ENCODE measurements around the gene RGMA. TPM values are rescaled to one million over a fixed set of nuclear protein-coding genes. Genes with fewer than 3 reads are reported as not detected.

Gene RGMA
- total RNA-seq, 1 experiment from 2014 or later: 5.5 TPM

DNA sequence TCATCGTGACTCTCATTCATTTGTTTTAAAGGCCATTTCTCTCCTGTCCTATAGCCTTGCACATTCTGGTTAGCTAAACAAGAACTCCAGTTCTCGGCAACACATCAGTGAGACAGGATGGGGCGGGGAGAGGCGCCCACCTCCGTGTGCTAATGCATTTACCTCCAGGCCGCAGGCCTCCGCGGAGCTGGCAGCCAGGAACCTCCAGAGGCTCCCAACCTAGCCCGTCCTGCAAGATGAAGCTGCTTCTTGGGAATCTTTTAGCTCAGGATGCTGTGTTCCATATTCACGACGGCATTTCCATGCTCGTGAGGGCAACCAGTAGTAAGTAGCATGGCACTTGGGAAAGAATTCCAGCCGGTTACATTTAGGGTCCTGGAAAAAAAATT, 47.9 kb downstream of the RGMA start:
- peaks cover 0 to 2% of the 10 kb centered on the region in 2 experiments; a peak in 1 of 4 replicates for H3K4me1 ChIP-seq (ENCODE audit: control insufficient read depth in 1 of 2, insufficient read depth in 2 of 2, low read length in 2 of 2)
- no peaks in the 10 kb centered on the region for H4K20me1 ChIP-seq (ENCODE audit: insufficient read depth)
- no peak overlapping the region for H3K9ac ChIP-seq (ENCODE audit: low read length)
- no peak overlapping the region for H2AFZ ChIP-seq (ENCODE audit: low read depth, low read length, poor library complexity, severe bottlenecking)
- no peaks in the 10 kb centered on the region for H3K79me2 ChIP-seq (ENCODE audit: insufficient read depth, low read length)
- ChIA-PET RAD21 (ENCODE audit: low non-redundant PET in 1 of 2, low total read pairs in 2 of 2, uncharacterized antibody in 2 of 2, unreplicated experiment in 2 of 2) (no interaction called here), CTCF (no interaction called here), POLR2A (interaction anchor here (0.7 kb wide), 1 partner anchor 386 kb away, joined by 5 read pairs; no protein-coding TSS in a partner anchor)
- H3K27ac ChIP-seq (ENCODE audit: low read depth, low read length): no peak overlapping the region
- no TSS peak for BruUV-seq (replicated peaks)
- intact Hi-C loops (cut with micrococcal nuclease): no loop called here
- ATAC-seq (no peak), DNase-seq (ENCODE audit: low read depth, low spot score) (no peak)
- H3K9me2 ChIP-seq (ENCODE audit: insufficient read depth): no peaks in the 10 kb centered on the region
- TF ChIP-seq, protein P1, sequence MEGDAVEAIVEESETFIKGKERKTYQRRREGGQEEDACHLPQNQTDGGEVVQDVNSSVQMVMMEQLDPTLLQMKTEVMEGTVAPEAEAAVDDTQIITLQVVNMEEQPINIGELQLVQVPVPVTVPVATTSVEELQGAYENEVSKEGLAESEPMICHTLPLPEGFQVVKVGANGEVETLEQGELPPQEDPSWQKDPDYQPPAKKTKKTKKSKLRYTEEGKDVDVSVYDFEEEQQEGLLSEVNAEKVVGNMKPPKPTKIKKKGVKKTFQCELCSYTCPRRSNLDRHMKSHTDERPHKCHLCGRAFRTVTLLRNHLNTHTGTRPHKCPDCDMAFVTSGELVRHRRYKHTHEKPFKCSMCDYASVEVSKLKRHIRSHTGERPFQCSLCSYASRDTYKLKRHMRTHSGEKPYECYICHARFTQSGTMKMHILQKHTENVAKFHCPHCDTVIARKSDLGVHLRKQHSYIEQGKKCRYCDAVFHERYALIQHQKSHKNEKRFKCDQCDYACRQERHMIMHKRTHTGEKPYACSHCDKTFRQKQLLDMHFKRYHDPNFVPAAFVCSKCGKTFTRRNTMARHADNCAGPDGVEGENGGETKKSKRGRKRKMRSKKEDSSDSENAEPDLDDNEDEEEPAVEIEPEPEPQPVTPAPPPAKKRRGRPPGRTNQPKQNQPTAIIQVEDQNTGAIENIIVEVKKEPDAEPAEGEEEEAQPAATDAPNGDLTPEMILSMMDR (IDR thresholded peaks at IDR 0.05 in 2 of 3, conservative IDR thresholded peaks at IDR 0.05 in 1 of 3; ENCODE audit: borderline replicate concordance in 1 of 3, insufficient read depth in 1 of 3, low read depth in 2 of 3, low read length in 2 of 3): no peak
- TF ChIP-seq ZNF274 (IDR thresholded peaks at IDR 0.05; ENCODE audit: low read depth, low read length): no peak
- no peaks in the 10 kb centered on the region for H3K9me3 ChIP-seq (ENCODE audit: control insufficient read depth in 1 of 2, insufficient read depth in 1 of 2, low read depth in 1 of 2, low read length in 2 of 2)
- H3K4me2 ChIP-seq (ENCODE audit: low read length): no peak overlapping the region
- H3K36me3 ChIP-seq (ENCODE audit: control insufficient read depth in 1 of 2, insufficient read depth in 2 of 2, low read length in 2 of 2): no peaks in the 10 kb centered on the region
- H3K4me3 ChIP-seq (replicated peaks in 1 of 2; ENCODE audit: low read depth in 1 of 2, low read length in 2 of 2): no peak overlapping the region
- no peaks in the 10 kb centered on the region for H3K27me3 ChIP-seq (ENCODE audit: insufficient read depth, low read length)

DNA sequence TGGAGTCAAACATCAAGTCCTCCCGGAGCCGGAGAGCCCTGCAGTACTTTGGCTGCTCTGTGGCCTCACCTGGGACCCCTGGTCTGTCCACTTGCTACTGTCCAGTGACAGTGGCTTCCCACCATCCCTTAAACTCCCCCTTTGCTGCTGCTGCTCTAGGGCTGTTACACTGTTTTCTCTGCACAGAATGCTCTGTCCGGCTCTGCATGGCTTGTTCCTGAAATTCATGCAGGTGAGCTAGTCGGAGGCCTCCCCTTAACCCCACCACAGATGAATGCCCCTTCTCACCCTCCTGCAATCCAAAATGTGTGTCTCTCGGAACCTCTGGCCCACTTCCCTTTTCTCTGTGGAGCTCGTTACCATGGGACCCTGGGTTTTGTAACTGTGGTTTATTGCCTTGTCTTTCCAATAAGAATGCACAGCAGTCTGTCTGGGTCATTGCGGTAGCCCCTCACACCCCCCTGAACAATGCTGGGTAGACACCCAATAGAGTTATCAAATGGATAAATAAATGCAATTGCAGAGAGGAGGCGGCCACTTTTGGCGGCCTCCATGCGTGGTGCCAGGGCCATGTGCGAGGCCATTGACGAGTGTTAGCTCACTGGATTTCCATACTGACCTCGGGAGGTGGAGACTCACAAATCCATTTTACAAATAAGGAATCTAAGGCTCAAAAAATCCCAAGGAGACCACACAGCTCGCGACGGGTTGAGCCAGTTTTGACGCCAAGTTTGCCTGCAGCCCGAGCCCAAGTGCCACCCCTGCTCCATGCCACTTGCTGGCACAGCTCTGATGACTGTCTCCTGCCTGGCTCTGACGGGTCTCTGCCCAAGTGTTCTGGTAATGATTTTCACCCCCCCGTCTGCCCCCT, 48.5 kb downstream of the RGMA start:
- DNase-seq (ENCODE audit: low read depth, low spot score) (no peak), ATAC-seq (no peak)
- Histone ChIP-seq H4K20me1 (ENCODE audit: insufficient read depth) (no peaks in the 10 kb centered on the region), H2AFZ (ENCODE audit: low read depth, low read length, poor library complexity, severe bottlenecking) (no peak overlapping the region), H3K9ac (ENCODE audit: low read length) (no peak overlapping the region), H3K36me3 (ENCODE audit: control insufficient read depth in 1 of 2, insufficient read depth in 2 of 2, low read length in 2 of 2) (no peaks in the 10 kb centered on the region), H3K9me3 (ENCODE audit: control insufficient read depth in 1 of 2, insufficient read depth in 1 of 2, low read depth in 1 of 2, low read length in 2 of 2) (no peaks in the 10 kb centered on the region), H3K4me1 (ENCODE audit: control insufficient read depth in 1 of 2, insufficient read depth in 2 of 2, low read length in 2 of 2) (peaks cover 0 to 9% of the 10 kb centered on the region in 2 experiments; a peak in 1 of 4 replicates), H3K9me2 (ENCODE audit: insufficient read depth) (no peaks in the 10 kb centered on the region), H3K27me3 (ENCODE audit: insufficient read depth, low read length) (no peaks in the 10 kb centered on the region), H3K4me3 (replicated peaks in 1 of 2; ENCODE audit: low read depth in 1 of 2, low read length in 2 of 2) (no peak overlapping the region), H3K79me2 (ENCODE audit: insufficient read depth, low read length) (no peaks in the 10 kb centered on the region), H3K27ac (ENCODE audit: low read depth, low read length) (no peak overlapping the region), H3K4me2 (ENCODE audit: low read length) (no peak overlapping the region)
- POLR2A ChIA-PET: interaction anchor here (0.7 kb wide), 1 partner anchor 386 kb away, joined by 5 read pairs; no protein-coding TSS in a partner anchor
- intact Hi-C loops (cut with micrococcal nuclease): no loop called here
- RAD21 ChIA-PET (ENCODE audit: low non-redundant PET in 1 of 2, low total read pairs in 2 of 2, uncharacterized antibody in 2 of 2, unreplicated experiment in 2 of 2): no interaction called here
- BruUV-seq (replicated peaks): no TSS peak
- CTCF ChIA-PET: no interaction called here
- no peak for TF ChIP-seq TCF7L2 (IDR thresholded peaks at IDR 0.05; ENCODE audit: borderline replicate concordance, extremely low read depth, insufficient read depth, insufficient read length)
- TF ChIP-seq ELF1 (IDR thresholded peaks at IDR 0.05; ENCODE audit: borderline replicate concordance, low read depth): no peak
- no peak for TF ChIP-seq CEBPB (IDR thresholded peaks at IDR 0.05; ENCODE audit: low read depth)
- no peak for TF ChIP-seq RAD21 (IDR thresholded peaks at IDR 0.05; ENCODE audit: low read depth)
- no peak for TF ChIP-seq SRF (IDR thresholded peaks at IDR 0.05; ENCODE audit: low read depth)
- TF ChIP-seq, protein P2, sequence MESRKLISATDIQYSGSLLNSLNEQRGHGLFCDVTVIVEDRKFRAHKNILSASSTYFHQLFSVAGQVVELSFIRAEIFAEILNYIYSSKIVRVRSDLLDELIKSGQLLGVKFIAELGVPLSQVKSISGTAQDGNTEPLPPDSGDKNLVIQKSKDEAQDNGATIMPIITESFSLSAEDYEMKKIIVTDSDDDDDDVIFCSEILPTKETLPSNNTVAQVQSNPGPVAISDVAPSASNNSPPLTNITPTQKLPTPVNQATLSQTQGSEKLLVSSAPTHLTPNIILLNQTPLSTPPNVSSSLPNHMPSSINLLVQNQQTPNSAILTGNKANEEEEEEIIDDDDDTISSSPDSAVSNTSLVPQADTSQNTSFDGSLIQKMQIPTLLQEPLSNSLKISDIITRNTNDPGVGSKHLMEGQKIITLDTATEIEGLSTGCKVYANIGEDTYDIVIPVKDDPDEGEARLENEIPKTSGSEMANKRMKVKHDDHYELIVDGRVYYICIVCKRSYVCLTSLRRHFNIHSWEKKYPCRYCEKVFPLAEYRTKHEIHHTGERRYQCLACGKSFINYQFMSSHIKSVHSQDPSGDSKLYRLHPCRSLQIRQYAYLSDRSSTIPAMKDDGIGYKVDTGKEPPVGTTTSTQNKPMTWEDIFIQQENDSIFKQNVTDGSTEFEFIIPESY (IDR thresholded peaks at IDR 0.05; ENCODE audit: extremely low read depth, insufficient replicate concordance, low read length): no peak
- no peak for TF ChIP-seq ZFX (IDR thresholded peaks at IDR 0.05)
- TF ChIP-seq EZH2phosphoT487 (IDR thresholded peaks at IDR 0.05; ENCODE audit: borderline replicate concordance): no peak
- TF ChIP-seq JUND (IDR thresholded peaks at IDR 0.05): no peak
- no peak for TF ChIP-seq EGR1 (IDR thresholded peaks at IDR 0.05; ENCODE audit: low read depth)
- no peak for TF ChIP-seq CBX3 (IDR thresholded peaks at IDR 0.05; ENCODE audit: low read depth)
